KOPT-K1 (cell line): ENCODE measurements around the gene DEPDC1.

Experiments used
- H3K27ac ChIP-seq: fragments of 200-600 bp; sonication (generic); 2 replicates; pipeline ENCODE4 v1.5.1; 2016; ENCODE audit warnings: antibody characterized with exemption, mild to moderate bottlenecking, low read depth, low read length; ENCODE audit not compliant: poor library complexity, severe bottlenecking
- H3K36me3 ChIP-seq: fragments of 200-600 bp; sonication (generic); 2 replicates; pipeline ENCODE4 v1.5.1; 2017; ENCODE audit warnings: antibody characterized with exemption, mild to moderate bottlenecking, low read length, moderate library complexity; ENCODE audit not compliant: insufficient read depth
- H3K9me3 ChIP-seq: fragments of 200-600 bp; sonication (generic); 2 replicates; pipeline ENCODE4 v1.5.1; 2017; ENCODE audit warnings: antibody characterized with exemption, low read length, mild to moderate bottlenecking; ENCODE audit not compliant: insufficient read depth, poor library complexity, severe bottlenecking

Gene DEPDC1

DNA sequence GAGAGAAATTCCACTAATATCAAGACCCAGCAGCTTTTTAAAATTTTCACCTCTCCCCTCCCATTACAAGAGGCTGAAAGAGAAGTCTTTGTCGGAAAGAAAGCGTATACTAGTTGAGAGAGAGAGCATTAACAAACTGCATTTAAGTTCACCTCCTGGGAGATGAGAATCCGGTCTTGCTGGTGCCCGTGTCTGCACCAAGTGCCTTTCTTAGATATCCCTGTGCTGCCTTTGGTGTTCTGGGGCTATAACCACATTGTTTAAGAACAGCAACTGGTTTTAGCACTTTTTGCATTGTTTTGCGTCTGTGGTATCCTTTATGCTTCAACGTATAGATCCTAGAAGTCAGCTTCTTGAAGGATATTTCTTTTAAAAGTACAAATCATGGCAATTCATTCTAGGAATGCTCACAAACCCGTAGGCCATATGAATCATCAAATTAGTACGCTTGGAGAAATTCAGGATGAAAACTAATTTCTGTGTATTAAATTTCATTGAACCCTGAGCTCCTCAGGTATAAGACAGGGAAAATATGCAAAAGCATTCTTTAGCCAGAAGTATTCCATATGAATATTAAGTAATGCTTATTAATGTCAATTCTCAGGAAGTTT is 43.7 kb downstream of the DEPDC1 start:
- no peaks in the 10 kb centered on the region for H3K36me3 ChIP-seq
- no peak overlapping the region for H3K27ac ChIP-seq
- H3K9me3 ChIP-seq: no peaks in the 10 kb centered on the region

DNA sequence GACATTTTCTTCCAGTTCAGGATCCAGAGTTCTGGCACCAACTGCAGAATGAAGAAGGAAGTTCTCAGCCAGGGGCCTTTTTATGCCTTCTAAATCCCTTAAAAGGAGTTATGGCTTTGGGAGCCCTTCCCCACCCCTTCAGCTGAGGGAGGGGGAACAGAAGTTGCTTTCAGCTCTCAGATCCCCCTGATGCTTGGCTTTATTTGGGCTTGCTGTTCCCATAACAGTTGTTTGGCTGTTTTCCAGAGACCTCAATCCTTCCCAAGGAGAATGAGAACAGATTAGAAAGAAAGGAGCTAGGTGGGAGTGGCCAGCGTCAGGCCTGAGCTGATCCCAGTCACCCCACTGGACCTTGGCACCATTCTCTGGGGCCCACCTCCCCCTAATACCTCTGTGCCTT is 47.0 kb downstream of the DEPDC1 start, which contains the start of gene RPE65:
RPE65 (minus strand) TSS at position 54 of the 400 bp plus-strand sequence; CDS start at position 5, 49 bp downstream.
- no peaks in the 10 kb centered on the region for H3K36me3 ChIP-seq
- H3K9me3 ChIP-seq: no peaks in the 10 kb centered on the region
- H3K27ac ChIP-seq: no peak within 1 kb of the TSS

DNA sequence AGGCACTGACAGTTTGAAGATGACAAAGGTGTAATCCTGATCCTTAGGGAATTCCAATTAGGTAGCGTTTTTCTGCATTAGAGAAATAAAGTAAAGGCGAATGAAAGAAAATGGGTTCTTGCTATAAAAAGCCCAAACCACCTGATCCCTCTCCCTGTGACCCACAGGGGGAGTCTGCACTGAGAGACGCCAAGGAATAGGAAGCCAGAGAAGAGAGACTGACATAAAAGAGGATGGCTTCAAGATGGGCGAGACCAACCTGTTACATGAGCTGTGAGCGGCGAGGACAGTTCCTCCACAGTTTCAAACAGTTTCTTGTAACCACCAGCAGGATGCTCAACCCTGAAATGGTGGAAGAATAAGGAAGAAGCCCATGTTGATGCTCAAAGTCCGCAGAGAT is 48.5 kb downstream of the DEPDC1 start:
- no peaks in the 10 kb centered on the region for H3K9me3 ChIP-seq
- no peak overlapping the region for H3K27ac ChIP-seq
- H3K36me3 ChIP-seq: no peaks in the 10 kb centered on the region

DNA sequence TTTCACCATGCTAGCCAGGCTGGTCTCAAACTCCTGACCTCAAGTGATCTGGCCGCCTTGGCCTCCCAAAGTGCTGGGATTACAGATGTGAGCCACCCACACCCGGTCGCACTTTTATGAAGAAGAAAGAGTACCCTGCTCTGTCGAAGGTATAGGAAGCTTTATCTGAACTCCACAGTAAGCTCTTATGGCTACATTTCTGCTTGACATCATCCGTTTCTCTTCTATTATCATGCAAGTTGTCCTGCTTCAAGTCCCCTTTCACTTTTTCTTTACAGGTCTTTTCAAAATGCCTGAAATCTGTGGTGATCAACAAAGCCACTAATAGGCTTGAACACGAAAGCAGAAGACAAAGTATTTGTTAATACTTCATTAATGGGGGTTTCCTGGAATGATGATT is 51.2 kb downstream of the DEPDC1 start:
- Histone ChIP-seq H3K36me3 (no peaks in the 10 kb centered on the region), H3K9me3 (no peaks in the 10 kb centered on the region), H3K27ac (no peak overlapping the region)

- H3K27ac ChIP-seq: no peak overlapping the region
- H3K9me3 ChIP-seq: no peaks in the 10 kb centered on the region
- H3K36me3 ChIP-seq: no peaks in the 10 kb centered on the region
These were observed 53.9 kb downstream of the DEPDC1 start for GRCh38 chr1:68442822-68443556.

- Histone ChIP-seq H3K27ac (no peak overlapping the region), H3K36me3 (no peaks in the 10 kb centered on the region), H3K9me3 (no peaks in the 10 kb centered on the region)
These were observed 54.9 kb downstream of the DEPDC1 start for GRCh38 chr1:68442006-68442405.

DNA sequence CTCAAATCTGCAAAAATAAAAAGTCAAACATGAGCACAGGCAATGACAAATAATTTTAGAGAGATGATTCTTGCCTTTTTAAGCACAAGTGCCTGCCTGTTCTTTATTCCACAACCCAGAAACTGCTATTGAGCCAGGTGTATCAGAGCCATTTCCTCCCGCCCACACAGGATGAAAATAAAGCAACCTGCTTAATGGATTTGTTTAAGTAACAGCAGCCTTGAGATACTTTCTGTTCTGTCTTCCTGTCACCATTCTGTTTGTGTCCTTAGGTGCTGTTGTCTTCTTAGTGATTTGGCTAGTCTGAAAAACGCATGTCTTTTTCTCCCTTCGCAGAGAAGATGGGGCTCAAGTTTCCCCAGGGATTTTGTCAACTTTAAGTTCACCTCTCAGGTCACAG is 58.6 kb downstream of the DEPDC1 start:
- Histone ChIP-seq H3K27ac (no peak overlapping the region), H3K36me3 (no peaks in the 10 kb centered on the region), H3K9me3 (no peaks in the 10 kb centered on the region)

- Histone ChIP-seq H3K36me3 (no peaks in the 10 kb centered on the region), H3K9me3 (no peaks in the 10 kb centered on the region), H3K27ac (no peak overlapping the region)
These were observed 63.5 kb downstream of the DEPDC1 start for GRCh38 chr1:68433395-68433794.

DNA sequence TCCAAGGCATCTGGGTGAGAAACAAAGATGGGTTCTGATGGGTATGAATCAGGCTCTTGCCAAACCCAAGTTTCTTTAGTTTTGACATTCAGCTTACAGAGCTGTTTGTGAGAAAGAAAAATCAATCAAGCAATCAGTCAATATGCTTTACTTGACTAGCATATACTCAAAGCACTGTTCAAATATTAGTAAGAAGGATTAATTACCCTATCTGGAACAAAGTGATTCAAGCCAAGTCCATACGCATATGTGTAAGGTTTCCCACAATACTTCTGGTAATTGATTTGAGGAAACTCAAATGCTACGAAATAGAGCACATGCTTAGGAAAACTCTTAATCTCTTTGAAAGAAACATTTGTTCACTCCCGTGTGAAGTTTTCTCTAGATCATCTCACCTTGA is 65.8 kb downstream of the DEPDC1 start:
- H3K27ac ChIP-seq: no peak overlapping the region
- no peaks in the 10 kb centered on the region for H3K36me3 ChIP-seq
- no peaks in the 10 kb centered on the region for H3K9me3 ChIP-seq

- H3K9me3 ChIP-seq: no peaks in the 10 kb centered on the region
- no peaks in the 10 kb centered on the region for H3K36me3 ChIP-seq
- no peak overlapping the region for H3K27ac ChIP-seq
These were observed 67.6 kb downstream of the DEPDC1 start for GRCh38 chr1:68429233-68429808.

- Histone ChIP-seq H3K27ac (no peak overlapping the region), H3K36me3 (no peaks in the 10 kb centered on the region)
These were observed 70.3 kb downstream of the DEPDC1 start for GRCh38 chr1:68426594-68426993.

More at GRCh38 chr1:68426594-68426993, 70.3 kb downstream of the DEPDC1 start:
- H3K9me3 ChIP-seq: no peaks in the 10 kb centered on the region
